Neural progenitor cell (in vitro differentiated cells): ENCODE measurements around the gene FBN2. TPM values are rescaled to one million over a fixed set of nuclear protein-coding genes. Genes with fewer than 3 reads are reported as not detected.
"Not testable (repeated sequence)": the region's sequence is repeated elsewhere in the genome, so short reads cannot be mapped to it uniquely, and the experiment has no call there.

Experiments used
- DNase-seq: peaks from one replicate; pipeline ENCODE4 v3.0.0-alpha.2; 2016; ENCODE audit warnings: low spot score
- H2AFZ ChIP-seq: fragments of 200-600 bp; sonication (generic); replicated peaks from 2 replicates; pipeline ENCODE4 v1.6.1; 2016; ENCODE audit warnings: antibody characterized with exemption
- H3F3A ChIP-seq: fragments of 200-600 bp; sonication (generic); 2 replicates; pipeline ENCODE4 v1.6.1; 2016; ENCODE audit warnings: antibody characterized with exemption, low read depth
- H3K27ac ChIP-seq: fragments of 200-600 bp; sonication (generic); 2 replicates; pipeline ENCODE4 v1.5.1; 2016; ENCODE audit warnings: mild to moderate bottlenecking
- H3K27me3 ChIP-seq: fragments of 200-600 bp; sonication (generic); 2 replicates; pipeline ENCODE4 v1.6.1; 2016; ENCODE audit warnings: mild to moderate bottlenecking, moderate library complexity
- H3K36me3 ChIP-seq: fragments of 200-600 bp; sonication (generic); 2 replicates; pipeline ENCODE4 v1.5.1; 2016
- H3K4me1 ChIP-seq: fragments of 200-600 bp; sonication (generic); 2 replicates; pipeline ENCODE4 v1.6.1; 2016; ENCODE audit warnings: mixed run types
- H3K4me2 ChIP-seq: fragments of 200-600 bp; sonication (generic); 2 replicates; pipeline ENCODE4 v1.6.1; 2016
- H3K4me3 ChIP-seq: fragments of 200-600 bp; sonication (generic); 2 replicates; pipeline ENCODE4 v1.5.1; 2016
- H3K79me2 ChIP-seq: fragments of 200-600 bp; sonication (generic); 2 replicates; pipeline ENCODE4 v1.6.1; 2016; ENCODE audit warnings: low read depth
- H3K9ac ChIP-seq: fragments of 200-600 bp; sonication (generic); 2 replicates; pipeline ENCODE4 v1.6.1; 2016
- H3K9me3 ChIP-seq: fragments of 200-600 bp; sonication (generic); 2 replicates; pipeline ENCODE4 v1.5.1; 2016; ENCODE audit warnings: low read depth
- H4K20me1 ChIP-seq: fragments of 200-600 bp; sonication (generic); 2 replicates; pipeline ENCODE4 v1.6.1; 2016; ENCODE audit warnings: low read depth
- H3K27ac Mint-ChIP-seq: 3 replicates; pipeline ENCODE4 v1.8.0; 2021; ENCODE audit warnings: mixed read lengths
- H3K27me3 Mint-ChIP-seq: 2 replicates; pipeline ENCODE4 v1.8.0; 2022; ENCODE audit warnings: low read depth, mild to moderate bottlenecking, inconsistent platforms, moderate library complexity, mixed read lengths; ENCODE audit not compliant: insufficient read depth
- H3K36me3 Mint-ChIP-seq: 3 replicates; pipeline ENCODE4 v1.8.0; 2021; ENCODE audit warnings: mixed read lengths
- H3K4me1 Mint-ChIP-seq: 3 replicates; pipeline ENCODE4 v1.8.0; 2021; ENCODE audit warnings: mixed read lengths
- H3K4me3 Mint-ChIP-seq: 3 replicates; pipeline ENCODE4 v1.8.0; 2021; ENCODE audit warnings: mild to moderate bottlenecking, moderate library complexity, mixed read lengths
- H3K9me3 Mint-ChIP-seq: 3 replicates; pipeline ENCODE4 v1.8.0; 2020; ENCODE audit warnings: mixed read lengths
- CTCF ChIP-seq: fragments of 200-600 bp; sonication (generic); IDR thresholded peaks from 2 replicates; pipeline ENCODE4 v1.5.1; 2017; ENCODE audit warnings: antibody characterized with exemption, mild to moderate bottlenecking
- EZH2 ChIP-seq: fragments of 200-600 bp; sonication (generic); IDR thresholded peaks from 2 replicates; pipeline ENCODE4 v1.6.1; 2017; ENCODE audit warnings: antibody characterized with exemption, mild to moderate bottlenecking, moderate library complexity
- EZH2phosphoT487 ChIP-seq: fragments of 200-600 bp; sonication (generic); IDR thresholded peaks from 2 replicates; pipeline ENCODE4 v1.6.1; 2017; ENCODE audit warnings: antibody characterized with exemption
- total RNA-seq: library from RNA; depleted of rRNA; stranded (reverse); fragments of >200 nt; gene quantifications from 2 replicates; pipeline ENCODE4 v1.2.3, GENCODE V29; 2015; ENCODE audit warnings: low replicate concordance

Gene FBN2
- total RNA-seq, 1 donor from 2014 or later, result 88.1 TPM

- Histone ChIP-seq H3K27me3 (no peaks in the 10 kb centered on the region), H4K20me1 (no peaks in the 10 kb centered on the region), H3K9ac (no peak overlapping the region), H3F3A (no peaks in the 10 kb centered on the region), H3K36me3 (no peaks in the 10 kb centered on the region), H3K79me2 (no peaks in the 10 kb centered on the region), H2AFZ (no peak overlapping the region), H3K4me3 (no peak overlapping the region), H3K9me3 (no peaks in the 10 kb centered on the region), H3K27ac (no peak overlapping the region), H3K4me2 (peak overlapping the region; percentile 13), H3K4me1 (peaks cover 27% of the 10 kb centered on the region)
- Mint-ChIP-seq H3K36me3 (peaks cover 33% of the 10 kb centered on the region), H3K27me3 (no peaks in the 10 kb centered on the region), H3K4me1 (peaks cover 13% of the 10 kb centered on the region), H3K9me3 (no peaks in the 10 kb centered on the region), H3K4me3 (no peak overlapping the region), H3K27ac (no peak overlapping the region)
- TF ChIP-seq EZH2phosphoT487 (no peak), EZH2 (no peak), CTCF (no peak)
- peak; percentile 43 for DNase-seq
Observed at GRCh38 chr5:128402506-128402905, 135.5 kb downstream of the FBN2 start.

GRCh38 chr5:128400766-128401165 is 137.3 kb downstream of the FBN2 start:
- H3K27me3 ChIP-seq, result not testable (repeated sequence)

GRCh38 chr5:128399111-128399510 is 138.9 kb downstream of the FBN2 start:
- peaks cover 24% of the 10 kb centered on the region for H3K36me3 Mint-ChIP-seq
- no peaks in the 10 kb centered on the region for H3K36me3 ChIP-seq
- no peaks in the 10 kb centered on the region for H4K20me1 ChIP-seq
- H3K4me2 ChIP-seq, result no peak overlapping the region
- no peaks in the 10 kb centered on the region for H3K27me3 ChIP-seq
- no peaks in the 10 kb centered on the region for H3K9me3 ChIP-seq
- no peak for DNase-seq
- H3K9ac ChIP-seq, result no peak overlapping the region
- peaks cover 21% of the 10 kb centered on the region for H3K4me1 ChIP-seq
- H3K27ac ChIP-seq, result no peak overlapping the region
- no peaks in the 10 kb centered on the region for H3K27me3 Mint-ChIP-seq
- H3K4me3 ChIP-seq, result no peak overlapping the region
- H3K4me1 Mint-ChIP-seq, result peaks cover 5% of the 10 kb centered on the region
- H3K4me3 Mint-ChIP-seq, result no peak overlapping the region
- H3K79me2 ChIP-seq, result no peaks in the 10 kb centered on the region
- H3K27ac Mint-ChIP-seq, result no peak overlapping the region
- TF ChIP-seq EZH2 (no peak), CTCF (no peak), EZH2phosphoT487 (no peak)
- no peaks in the 10 kb centered on the region for H3K9me3 Mint-ChIP-seq
- no peaks in the 10 kb centered on the region for H3F3A ChIP-seq
- no peak overlapping the region for H2AFZ ChIP-seq

More at GRCh38 chr5:128400766-128401165, 137.3 kb downstream of the FBN2 start:
- not testable (repeated sequence) for H3K4me3 Mint-ChIP-seq, H3K4me3 ChIP-seq, DNase-seq, H3K27ac Mint-ChIP-seq, H3K27ac ChIP-seq, H3K4me1 Mint-ChIP-seq, H4K20me1 ChIP-seq, H3K9ac ChIP-seq, H3K4me2 ChIP-seq, H3K79me2 ChIP-seq, H3K9me3 ChIP-seq, H3K9me3 Mint-ChIP-seq, H2AFZ ChIP-seq, H3F3A ChIP-seq, H3K36me3 ChIP-seq, H3K27me3 Mint-ChIP-seq
- peaks cover 23% of the 10 kb centered on the region for H3K36me3 Mint-ChIP-seq
- H3K4me1 ChIP-seq, result peaks cover 27% of the 10 kb centered on the region

- H3K36me3 ChIP-seq, result no peaks in the 10 kb centered on the region
- DNase-seq, result no peak
- no peaks in the 10 kb centered on the region for H3F3A ChIP-seq
- Mint-ChIP-seq H3K36me3 (peaks cover 24% of the 10 kb centered on the region), H3K4me3 (no peak overlapping the region), H3K27me3 (no peaks in the 10 kb centered on the region), H3K4me1 (no peaks in the 10 kb centered on the region), H3K9me3 (no peaks in the 10 kb centered on the region), H3K27ac (no peak overlapping the region)
- peaks cover 10% of the 10 kb centered on the region for H3K4me1 ChIP-seq
- no peaks in the 10 kb centered on the region for H4K20me1 ChIP-seq
- no peak overlapping the region for H2AFZ ChIP-seq
- TF ChIP-seq CTCF (no peak), EZH2 (no peak)
- no peak overlapping the region for H3K4me3 ChIP-seq
- H3K27ac ChIP-seq, result no peak overlapping the region
- H3K4me2 ChIP-seq, result no peak overlapping the region
- H3K9me3 ChIP-seq, result no peaks in the 10 kb centered on the region
- no peaks in the 10 kb centered on the region for H3K79me2 ChIP-seq
- no peak overlapping the region for H3K9ac ChIP-seq
- no peaks in the 10 kb centered on the region for H3K27me3 ChIP-seq
Observed at GRCh38 chr5:128397876-128398275, 140.2 kb downstream of the FBN2 start.
